Calu3 (cell line): Measurements from ENCODE around the gene ADGRE2. TPM values are rescaled to one million over a fixed set of nuclear protein-coding genes. Genes with fewer than 3 reads are reported as not detected.

Experiments used
- BruUV-seq: library from RNA; stranded (reverse); fragments of 400-500 nt; replicated peaks from 2 replicates; lab custom pipeline; 2021; lab: Mats Ljungman, UMichigan
- CTCF ChIA-PET: fragments of 300-600 bp; sonication (Branson Sonifier 250); formaldehyde crosslinking; loops from one replicate; lab custom pipeline; 2022; ENCODE audit warnings: antibody characterized with exemption; lab: Charles Lee
- DNase-seq: peaks from one replicate; pipeline ENCODE4 v3.0.0; 2022
- H3K27ac Mint-ChIP-seq: one replicate; pipeline ENCODE4 v1.8.0; 2022; ENCODE audit warnings: mixed read lengths; ENCODE audit not compliant: unreplicated experiment
- H3K27me3 Mint-ChIP-seq: one replicate; pipeline ENCODE4 v1.8.0; 2022; ENCODE audit warnings: mixed read lengths; ENCODE audit not compliant: unreplicated experiment
- H3K36me3 Mint-ChIP-seq: one replicate; pipeline ENCODE4 v1.8.0; 2022; ENCODE audit warnings: mild to moderate bottlenecking, moderate library complexity, mixed read lengths; ENCODE audit not compliant: insufficient read depth, unreplicated experiment
- H3K4me1 Mint-ChIP-seq: one replicate; pipeline ENCODE4 v1.8.0; 2022; ENCODE audit warnings: mild to moderate bottlenecking, low read depth, mixed read lengths; ENCODE audit not compliant: unreplicated experiment
- H3K4me3 Mint-ChIP-seq: one replicate; pipeline ENCODE4 v1.8.0; 2022; ENCODE audit warnings: mild to moderate bottlenecking, low read depth, moderate library complexity, mixed read lengths; ENCODE audit not compliant: unreplicated experiment
- H3K9me3 Mint-ChIP-seq: one replicate; pipeline ENCODE4 v1.8.0; 2022; ENCODE audit warnings: low read depth, mixed read lengths; ENCODE audit not compliant: unreplicated experiment
- CTCF ChIP-seq: fragments of 200-600 bp; IDR thresholded peaks from one replicate; pipeline ENCODE4 v1.8.0; 2022; ENCODE audit warnings: antibody characterized with exemption; ENCODE audit not compliant: unreplicated experiment
- intact Hi-C: fragments of 100-400 bp; cut with micrococcal nuclease; formaldehyde crosslinking; loops from one replicate; pipeline ENCODE4 v1.10.0; 2022; ENCODE audit not compliant: unreplicated experiment
- total RNA-seq: library from RNA; stranded (reverse); gene quantifications from 2 replicates; pipeline ENCODE4 v1.2.3, GENCODE V29; 2022

Gene ADGRE2
- total RNA-seq, 1 experiment from 2014 or later, result not detected

GRCh38 chr19:14703833-14704232, 74.5 kb downstream of the ADGRE2 start:
- no peaks in the 10 kb centered on the region for H3K4me1 Mint-ChIP-seq
- peaks cover 2% of the 10 kb centered on the region for H3K9me3 Mint-ChIP-seq
- BruUV-seq, result no TSS peak
- no peak for TF ChIP-seq CTCF
- H3K4me3 Mint-ChIP-seq, result no peak overlapping the region
- H3K27me3 Mint-ChIP-seq, result no peaks in the 10 kb centered on the region
- intact Hi-C loops, result no loop called here
- DNase-seq, result no peak
- no peaks in the 10 kb centered on the region for H3K36me3 Mint-ChIP-seq
- no peak overlapping the region for H3K27ac Mint-ChIP-seq
- CTCF ChIA-PET, result no interaction called here

GRCh38 chr19:14700711-14701375, 77.5 kb downstream of the ADGRE2 start:
- CTCF ChIA-PET, result no interaction called here
- BruUV-seq, result no TSS peak
- no peaks in the 10 kb centered on the region for H3K36me3 Mint-ChIP-seq
- H3K4me3 Mint-ChIP-seq, result no peak overlapping the region
- H3K9me3 Mint-ChIP-seq, result no peaks in the 10 kb centered on the region
- TF ChIP-seq CTCF, result no peak
- intact Hi-C loops, result no loop called here
- H3K27ac Mint-ChIP-seq, result no peak overlapping the region
- no peak for DNase-seq
- H3K27me3 Mint-ChIP-seq, result no peaks in the 10 kb centered on the region
- H3K4me1 Mint-ChIP-seq, result no peaks in the 10 kb centered on the region

GRCh38 chr19:14699641-14700040, 78.7 kb downstream of the ADGRE2 start:
- Mint-ChIP-seq H3K27ac (no peak overlapping the region), H3K4me1 (no peaks in the 10 kb centered on the region), H3K4me3 (no peak overlapping the region), H3K9me3 (no peaks in the 10 kb centered on the region), H3K36me3 (no peaks in the 10 kb centered on the region), H3K27me3 (no peaks in the 10 kb centered on the region)
- DNase-seq, result no peak
- no peak for TF ChIP-seq CTCF
- no TSS peak for BruUV-seq
- intact Hi-C loops, result no loop called here
- CTCF ChIA-PET, result interaction anchor here (0.7 kb wide), 1 partner anchor 405 kb away, joined by 3 read pairs; no protein-coding TSS in a partner anchor

- no TSS peak for BruUV-seq
- Mint-ChIP-seq H3K4me1 (no peaks in the 10 kb centered on the region), H3K4me3 (no peak overlapping the region), H3K9me3 (no peaks in the 10 kb centered on the region), H3K27ac (no peak overlapping the region), H3K36me3 (peaks cover under 1% of the 10 kb centered on the region), H3K27me3 (no peaks in the 10 kb centered on the region)
- DNase-seq, result no peak
- CTCF ChIA-PET, result no interaction called here
- TF ChIP-seq CTCF, result no peak
- intact Hi-C loops, result no loop called here
Measured at GRCh38 chr19:14695471-14695870, 82.9 kb downstream of the ADGRE2 start.
